Effector memory CD8-positive, alpha-beta T cell (primary cell): ENCODE results near the gene OPTC.
A peak's percentile ranks its signal among the peaks of the same experiment; 100 is the strongest.

ENCODE experiments used
- ATAC-seq: fragments of 150-1000 bp; cut with Tn5 transposase; replicated peaks from 2 replicates; pipeline ENCODE4 v1.10.0; 2021; ENCODE audit warnings: mild to moderate bottlenecking, moderate library complexity
- DNase-seq, 3 experiments: peaks; one replicate each; pipeline ENCODE4 v3.0.0; 2021
- H3K27ac Mint-ChIP-seq, 2 donors: one replicate each; pipeline ENCODE4 v1.8.0; 2022; ENCODE audit warnings: mild to moderate bottlenecking in 2 of 2, mixed read lengths in 2 of 2, moderate library complexity in 2 of 2
- H3K27me3 Mint-ChIP-seq, 2 donors: one replicate each; pipeline ENCODE4 v1.8.0; 2022; ENCODE audit warnings: mixed read lengths in 2 of 2
- H3K36me3 Mint-ChIP-seq: one replicate; pipeline ENCODE4 v1.8.0; 2022; ENCODE audit warnings: mild to moderate bottlenecking, moderate library complexity, mixed read lengths; ENCODE audit not compliant: insufficient read depth
- H3K4me1 Mint-ChIP-seq, 2 donors: one replicate each; pipeline ENCODE4 v1.8.0; 2022; ENCODE audit warnings: low read depth in 2 of 2, mixed read lengths in 2 of 2
- H3K4me3 Mint-ChIP-seq, 2 donors: one replicate each; pipeline ENCODE4 v1.8.0; 2022; ENCODE audit warnings: mild to moderate bottlenecking in 2 of 2, mixed read lengths in 2 of 2, moderate library complexity in 2 of 2
- H3K9me3 Mint-ChIP-seq, 2 donors: one replicate each; pipeline ENCODE4 v1.8.0; 2022; ENCODE audit warnings: mixed read lengths in 2 of 2

The OPTC gene

DNA sequence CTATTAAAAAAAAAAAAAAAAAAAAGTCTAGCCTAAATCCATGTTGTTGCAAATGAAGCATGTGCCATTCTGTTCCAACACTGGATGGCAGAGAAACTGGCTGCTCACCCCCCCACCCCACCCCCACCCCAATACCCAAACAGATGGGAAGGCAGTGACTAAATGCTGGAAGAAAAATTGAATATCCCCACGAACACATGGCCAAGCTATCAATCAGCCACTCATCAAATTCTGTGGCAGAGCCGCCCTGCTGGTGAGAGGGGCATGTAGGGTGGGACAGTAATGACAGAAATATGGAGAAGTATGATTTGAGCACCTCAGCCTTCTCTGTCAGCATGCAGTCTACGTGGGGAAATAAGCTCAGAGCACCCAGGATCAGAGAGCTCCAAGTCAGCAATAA is 34.1 kb downstream of the OPTC start:
- no peak for ATAC-seq
- no peak overlapping the region for H3K27ac Mint-ChIP-seq
- H3K36me3 Mint-ChIP-seq, result no peaks in the 10 kb centered on the region
- no peaks in the 10 kb centered on the region for H3K4me1 Mint-ChIP-seq
- no peak for DNase-seq
- no peaks in the 10 kb centered on the region for H3K9me3 Mint-ChIP-seq
- H3K27me3 Mint-ChIP-seq, result no peaks in the 10 kb centered on the region
- no peak overlapping the region for H3K4me3 Mint-ChIP-seq

DNA sequence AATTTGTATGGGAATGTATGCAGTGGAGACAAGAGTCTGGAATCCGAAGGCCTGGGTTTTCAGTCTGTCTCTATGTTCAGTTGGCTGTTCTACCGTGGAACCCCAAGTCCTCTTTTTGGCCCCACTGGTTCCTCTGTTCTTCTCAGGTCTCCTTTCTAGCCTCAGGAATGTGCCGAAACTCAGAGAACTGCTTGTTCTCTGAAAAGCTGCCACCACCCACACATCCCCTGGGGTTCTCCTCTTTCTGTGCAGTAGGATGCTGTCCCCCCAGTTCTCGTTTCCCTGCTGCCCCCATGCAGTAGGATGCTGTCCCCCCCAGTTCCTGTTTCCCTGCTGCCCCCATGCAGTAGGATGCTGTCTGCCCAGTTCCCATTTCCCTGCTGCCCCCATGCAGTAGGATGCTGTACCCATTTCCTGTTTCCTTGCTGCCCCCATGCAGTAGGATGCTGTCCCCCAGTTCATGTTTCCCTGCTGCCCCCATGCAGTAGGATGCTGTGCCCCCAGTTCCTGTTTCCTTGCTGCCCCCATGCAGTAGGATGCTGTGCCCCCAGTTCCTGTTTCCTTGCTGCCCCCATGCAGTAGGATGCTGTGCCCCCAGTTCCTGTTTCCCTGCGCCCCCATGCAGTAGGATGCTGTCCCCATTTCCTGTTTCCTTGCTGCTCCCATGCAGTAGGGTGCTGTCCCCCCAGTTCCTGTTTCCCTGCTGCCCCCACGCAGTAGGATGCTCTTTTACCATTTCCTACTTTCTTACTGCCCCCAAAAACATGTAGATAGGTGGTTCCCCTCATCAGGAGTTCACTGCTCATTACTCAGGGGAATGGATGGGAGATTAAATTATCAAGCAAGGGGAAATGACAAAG is 35.3 kb downstream of the OPTC start:
- Mint-ChIP-seq H3K4me3 (no peak overlapping the region), H3K4me1 (no peaks in the 10 kb centered on the region), H3K9me3 (no peaks in the 10 kb centered on the region), H3K27ac (no peak overlapping the region), H3K36me3 (no peaks in the 10 kb centered on the region), H3K27me3 (no peaks in the 10 kb centered on the region)
- ATAC-seq (no peak), DNase-seq (no peak)

DNA sequence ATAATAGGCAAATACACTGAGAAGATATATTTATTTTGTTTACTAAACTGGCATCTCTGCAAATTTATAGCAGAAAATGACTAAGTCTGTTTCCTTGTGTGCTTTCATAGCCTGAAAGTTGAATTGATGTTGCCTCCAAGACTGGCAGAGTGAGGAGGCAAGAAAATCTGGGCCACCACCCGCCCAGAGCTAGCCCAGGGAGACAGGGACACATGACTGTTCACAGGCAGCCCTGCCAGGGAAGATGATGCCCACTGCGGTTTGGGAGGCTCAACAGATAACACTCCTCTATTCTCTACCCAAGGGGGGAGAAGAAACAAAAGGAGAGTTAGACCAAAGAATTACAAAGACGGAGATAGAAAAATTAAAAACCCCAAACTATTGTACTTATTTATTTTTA is 37.1 kb downstream of the OPTC start:
- Mint-ChIP-seq H3K4me3 (no peak overlapping the region), H3K27me3 (peaks cover 0 to 7% of the 10 kb centered on the region in 2 donors), H3K4me1 (no peaks in the 10 kb centered on the region)

DNA sequence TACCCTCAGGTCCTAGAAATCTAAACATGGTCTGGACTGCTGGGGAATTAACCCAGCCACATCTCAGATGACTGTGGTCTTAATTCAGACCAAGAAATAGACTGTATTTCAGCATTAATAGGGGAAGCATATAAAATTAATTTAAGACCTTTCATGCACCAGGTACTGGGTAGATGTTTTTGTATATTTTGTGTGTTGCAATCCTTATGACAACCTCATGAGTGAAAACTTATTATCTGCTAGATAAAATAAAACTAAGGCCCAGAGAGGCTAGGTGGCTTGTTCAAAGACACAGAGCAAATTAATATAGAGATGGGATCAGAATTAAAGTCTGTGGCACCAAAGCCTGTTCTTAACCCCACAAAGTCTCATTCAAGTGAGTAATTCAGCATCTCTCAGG is 40.1 kb downstream of the OPTC start:
- DNase-seq, result no peak
- peaks cover 0 to 7% of the 10 kb centered on the region in 2 donors for H3K27me3 Mint-ChIP-seq
- H3K4me3 Mint-ChIP-seq, result no peak overlapping the region
- H3K36me3 Mint-ChIP-seq, result no peaks in the 10 kb centered on the region
- H3K4me1 Mint-ChIP-seq, result peaks cover 8 to 13% of the 10 kb centered on the region in 2 donors
- H3K9me3 Mint-ChIP-seq, result no peaks in the 10 kb centered on the region
- no peak overlapping the region for H3K27ac Mint-ChIP-seq
- ATAC-seq, result no peak

More for the DNA sequence above, 37.1 kb downstream of the OPTC start:
- DNase-seq (no peak), ATAC-seq (no peak)
- H3K36me3 Mint-ChIP-seq, result no peaks in the 10 kb centered on the region
- no peaks in the 10 kb centered on the region for H3K9me3 Mint-ChIP-seq
- no peak overlapping the region for H3K27ac Mint-ChIP-seq

DNA sequence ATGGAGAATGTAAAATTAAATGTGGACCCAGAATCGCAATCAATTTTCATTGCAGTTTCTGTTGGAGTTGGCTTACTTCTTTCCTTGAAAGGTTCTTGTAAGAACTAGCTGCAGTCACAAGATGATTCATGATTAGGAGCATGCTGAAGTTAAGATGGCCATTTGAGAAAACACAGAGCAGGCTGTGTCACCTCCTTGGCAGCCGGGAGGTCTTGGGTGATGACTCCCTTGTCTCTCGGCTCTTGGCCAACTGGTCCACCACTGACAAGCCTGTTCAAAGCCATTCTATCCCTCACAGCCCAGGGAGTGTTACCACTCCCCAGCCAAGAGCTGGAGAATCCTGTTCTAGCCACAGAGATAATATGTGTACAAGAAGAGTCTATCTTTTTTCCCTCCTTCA is 40.6 kb downstream of the OPTC start:
- no peaks in the 10 kb centered on the region for H3K9me3 Mint-ChIP-seq
- ATAC-seq, result no peak

DNA sequence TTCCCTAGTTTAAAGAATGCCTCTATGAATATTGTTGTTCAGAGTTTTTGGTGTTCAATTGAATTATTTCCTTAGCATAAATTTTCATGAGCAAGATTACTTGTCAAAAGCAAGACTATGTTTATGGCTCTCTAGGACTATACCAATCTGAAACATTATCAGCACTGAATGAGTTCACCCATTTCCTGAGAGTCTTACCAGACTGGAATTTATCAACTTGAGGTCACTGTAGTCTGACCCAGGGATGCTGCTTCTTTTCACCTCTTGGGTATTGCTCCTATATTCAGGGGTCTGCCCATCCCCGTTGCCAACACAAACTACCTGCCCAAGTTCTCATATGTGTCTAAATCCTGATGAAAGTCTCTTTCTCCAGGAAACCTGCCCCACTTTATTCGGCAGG is 42.6 kb downstream of the OPTC start:
- Mint-ChIP-seq H3K4me3 (no peak overlapping the region), H3K36me3 (no peaks in the 10 kb centered on the region), H3K4me1 (peaks cover 8 to 13% of the 10 kb centered on the region in 2 donors), H3K27me3 (peaks cover 0 to 7% of the 10 kb centered on the region in 2 donors), H3K27ac (peak overlapping the region in 1 of 2 donors; percentile 73), H3K9me3 (no peaks in the 10 kb centered on the region)
- DNase-seq (no peak), ATAC-seq (no peak)

More for the DNA sequence above, 40.6 kb downstream of the OPTC start:
- no peaks in the 10 kb centered on the region for H3K36me3 Mint-ChIP-seq
- H3K4me1 Mint-ChIP-seq, result peaks cover 8 to 13% of the 10 kb centered on the region in 2 donors
- no peak overlapping the region for H3K27ac Mint-ChIP-seq
- H3K4me3 Mint-ChIP-seq, result no peak overlapping the region
- H3K27me3 Mint-ChIP-seq, result peaks cover 0 to 7% of the 10 kb centered on the region in 2 donors
- DNase-seq, result no peak

DNA sequence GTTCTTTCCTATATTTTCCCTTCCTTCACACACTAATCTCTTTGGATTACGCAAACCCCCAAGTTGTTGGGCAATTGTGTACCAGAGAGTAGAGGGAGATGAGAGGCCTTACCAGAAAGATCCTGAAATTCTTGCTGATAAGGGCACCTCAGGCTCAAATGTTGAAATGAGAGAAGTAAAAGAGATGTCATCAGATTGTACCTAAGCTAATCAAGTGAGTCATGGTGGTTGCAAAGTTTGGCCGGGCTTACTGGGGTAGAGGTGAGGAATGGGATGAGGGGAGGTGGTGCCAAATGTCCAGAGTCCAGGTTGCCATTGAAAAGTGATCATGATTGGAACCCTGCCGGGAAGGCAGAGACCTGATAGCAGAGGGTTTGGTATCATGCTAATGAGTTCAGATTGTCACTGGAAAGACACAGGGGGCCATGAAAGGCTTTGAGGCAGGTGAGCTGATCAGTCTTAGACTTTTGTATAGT is 43.1 kb downstream of the OPTC start:
- H3K27me3 Mint-ChIP-seq, result peaks cover 0 to 7% of the 10 kb centered on the region in 2 donors
- ATAC-seq (no peak), DNase-seq (no peak)
- no peaks in the 10 kb centered on the region for H3K9me3 Mint-ChIP-seq
- no peaks in the 10 kb centered on the region for H3K36me3 Mint-ChIP-seq
- peak overlapping the region; percentile 59 to 73 for H3K27ac Mint-ChIP-seq
- no peak overlapping the region for H3K4me3 Mint-ChIP-seq
- H3K4me1 Mint-ChIP-seq, result peaks cover 8 to 13% of the 10 kb centered on the region in 2 donors

DNA sequence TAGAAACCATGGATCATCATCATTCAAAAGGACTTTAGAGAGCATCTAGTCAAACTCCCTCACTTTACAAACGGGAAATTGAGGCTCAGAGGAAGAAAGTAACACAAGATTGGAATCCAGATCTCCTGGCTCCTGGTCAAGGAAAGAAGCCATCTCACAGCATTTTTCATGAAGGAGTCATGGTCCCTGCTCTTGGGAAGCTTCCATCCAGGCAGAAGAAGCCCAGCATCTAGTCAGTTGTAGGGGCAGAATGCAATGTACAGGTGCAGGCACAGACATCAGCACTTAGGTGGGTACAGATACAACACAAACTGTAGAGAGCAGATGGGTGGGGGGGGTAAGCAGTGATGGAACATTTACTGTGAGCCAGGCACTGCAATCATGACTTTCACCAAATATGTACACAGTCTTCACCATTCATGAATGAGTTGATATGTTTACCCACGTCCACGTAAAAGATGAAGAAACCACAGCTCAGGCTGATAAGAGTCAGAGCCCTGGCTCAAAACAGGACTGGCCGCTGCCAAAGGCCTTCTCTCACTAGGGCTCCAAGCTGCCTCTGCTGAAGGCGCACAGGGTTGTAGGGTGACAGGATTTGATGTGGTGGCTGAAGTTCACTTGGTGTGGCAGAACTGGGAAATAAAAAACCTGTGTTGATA is 44.0 kb downstream of the OPTC start:
- peak; percentile 94 for ATAC-seq

DNA sequence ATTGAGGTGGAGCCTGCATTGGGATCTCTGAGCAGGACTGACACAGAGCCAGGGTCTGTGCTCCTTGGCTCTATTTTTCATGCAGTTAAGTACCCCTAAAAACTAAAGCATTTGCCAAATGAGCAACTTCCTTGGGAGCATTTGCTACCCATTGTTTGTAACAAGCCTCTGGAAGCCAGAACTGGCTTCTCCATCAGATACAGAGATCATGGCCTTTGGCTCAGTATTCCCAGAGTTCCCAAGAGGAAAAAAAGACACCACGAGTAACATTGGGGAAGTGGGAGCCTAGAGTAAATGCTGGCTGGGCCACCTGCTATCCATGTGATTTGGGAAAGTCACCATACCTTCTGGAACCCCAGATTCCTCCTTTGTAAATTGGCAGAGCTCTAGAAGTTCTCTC is 44.8 kb downstream of the OPTC start:
- peak overlapping the region; percentile 35 to 59 for H3K27ac Mint-ChIP-seq
- no peaks in the 10 kb centered on the region for H3K36me3 Mint-ChIP-seq
- H3K4me3 Mint-ChIP-seq, result peak overlapping the region in 1 of 2 donors; percentile 29
- H3K4me1 Mint-ChIP-seq, result peaks cover 8 to 13% of the 10 kb centered on the region in 2 donors
- DNase-seq (no peak), ATAC-seq (no peak)
- H3K27me3 Mint-ChIP-seq, result peaks cover 0 to 7% of the 10 kb centered on the region in 2 donors
- no peaks in the 10 kb centered on the region for H3K9me3 Mint-ChIP-seq

More for the DNA sequence above, 44.0 kb downstream of the OPTC start:
- DNase-seq, result peak; percentile 27 to 32 (median 28)
- H3K36me3 Mint-ChIP-seq, result no peaks in the 10 kb centered on the region
- H3K27me3 Mint-ChIP-seq, result peaks cover 0 to 7% of the 10 kb centered on the region in 2 donors
- H3K9me3 Mint-ChIP-seq, result no peaks in the 10 kb centered on the region
- H3K27ac Mint-ChIP-seq, result peak overlapping the region; percentile 59 to 73
- H3K4me3 Mint-ChIP-seq, result peak overlapping the region in 1 of 2 donors; percentile 29
- H3K4me1 Mint-ChIP-seq, result peaks cover 8 to 13% of the 10 kb centered on the region in 2 donors

DNA sequence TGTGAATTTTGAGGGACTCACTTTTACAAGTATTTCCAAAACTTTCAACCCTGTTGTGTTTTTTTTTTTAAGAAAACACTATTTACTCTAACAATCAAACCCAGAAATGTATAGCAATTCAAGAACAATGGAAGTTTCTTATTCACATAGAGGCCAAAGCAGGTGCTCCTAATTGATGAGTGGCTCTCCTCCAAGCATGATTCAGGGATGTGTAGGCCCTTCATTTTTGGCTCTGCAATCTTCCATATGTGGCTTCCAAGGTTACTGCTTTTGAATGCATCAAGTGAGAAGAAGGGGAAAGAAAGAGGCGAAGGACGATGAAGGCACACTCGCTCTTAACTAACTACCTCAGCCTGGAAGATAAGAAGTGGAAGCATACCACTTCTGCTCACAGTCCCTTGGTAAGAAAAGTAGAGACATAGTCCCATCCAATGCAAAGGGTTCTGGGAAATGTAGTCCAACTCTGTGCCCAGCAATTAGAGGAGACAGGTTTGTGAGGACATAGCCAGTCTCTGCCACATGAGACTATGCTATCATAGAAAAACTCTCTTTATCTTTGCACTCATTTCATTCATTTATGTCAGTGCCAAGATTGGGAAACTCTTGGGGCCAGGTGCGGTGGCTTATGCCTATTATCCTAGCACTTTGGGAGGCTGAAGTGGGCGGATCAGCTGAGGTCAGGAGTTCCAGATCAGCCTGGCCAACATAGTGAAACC is 46.0 kb downstream of the OPTC start:
- ATAC-seq, result no peak
- H3K36me3 Mint-ChIP-seq, result no peaks in the 10 kb centered on the region
- H3K4me3 Mint-ChIP-seq, result no peak overlapping the region
- H3K27me3 Mint-ChIP-seq, result no peaks in the 10 kb centered on the region
- no peaks in the 10 kb centered on the region for H3K9me3 Mint-ChIP-seq
- H3K27ac Mint-ChIP-seq, result peak overlapping the region in 1 of 2 donors; percentile 63
- no peak for DNase-seq
- H3K4me1 Mint-ChIP-seq, result peaks cover 8 to 13% of the 10 kb centered on the region in 2 donors

DNA sequence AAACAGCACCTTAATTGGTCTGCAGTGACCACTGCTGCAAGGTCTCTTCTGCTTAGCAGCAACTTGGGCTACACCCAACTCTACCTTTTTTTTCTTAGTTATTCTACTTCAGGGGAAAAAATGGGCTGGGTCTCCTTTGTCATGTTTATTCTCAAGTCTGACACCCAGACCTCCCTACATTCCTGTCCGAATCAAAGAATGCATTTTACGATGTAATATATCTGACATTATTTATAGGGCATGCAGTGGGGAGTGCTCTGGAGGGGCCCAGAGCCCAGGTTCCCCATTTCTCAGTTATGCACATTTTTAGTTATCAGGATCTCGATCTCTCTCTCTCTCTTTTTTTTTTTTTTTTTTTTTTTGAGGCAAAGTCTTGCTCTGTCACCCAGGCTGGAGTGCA is 50.5 kb downstream of the OPTC start:
- H3K36me3 Mint-ChIP-seq, result no peaks in the 10 kb centered on the region
- peaks cover 5 to 13% of the 10 kb centered on the region in 2 donors for H3K27me3 Mint-ChIP-seq
- H3K4me1 Mint-ChIP-seq, result peaks cover 0 to 5% of the 10 kb centered on the region in 2 donors
- no peak for ATAC-seq
- no peak overlapping the region for H3K4me3 Mint-ChIP-seq
- H3K9me3 Mint-ChIP-seq, result no peaks in the 10 kb centered on the region
- H3K27ac Mint-ChIP-seq, result peak overlapping the region in 1 of 2 donors; percentile 8
- DNase-seq, result no peak

DNA sequence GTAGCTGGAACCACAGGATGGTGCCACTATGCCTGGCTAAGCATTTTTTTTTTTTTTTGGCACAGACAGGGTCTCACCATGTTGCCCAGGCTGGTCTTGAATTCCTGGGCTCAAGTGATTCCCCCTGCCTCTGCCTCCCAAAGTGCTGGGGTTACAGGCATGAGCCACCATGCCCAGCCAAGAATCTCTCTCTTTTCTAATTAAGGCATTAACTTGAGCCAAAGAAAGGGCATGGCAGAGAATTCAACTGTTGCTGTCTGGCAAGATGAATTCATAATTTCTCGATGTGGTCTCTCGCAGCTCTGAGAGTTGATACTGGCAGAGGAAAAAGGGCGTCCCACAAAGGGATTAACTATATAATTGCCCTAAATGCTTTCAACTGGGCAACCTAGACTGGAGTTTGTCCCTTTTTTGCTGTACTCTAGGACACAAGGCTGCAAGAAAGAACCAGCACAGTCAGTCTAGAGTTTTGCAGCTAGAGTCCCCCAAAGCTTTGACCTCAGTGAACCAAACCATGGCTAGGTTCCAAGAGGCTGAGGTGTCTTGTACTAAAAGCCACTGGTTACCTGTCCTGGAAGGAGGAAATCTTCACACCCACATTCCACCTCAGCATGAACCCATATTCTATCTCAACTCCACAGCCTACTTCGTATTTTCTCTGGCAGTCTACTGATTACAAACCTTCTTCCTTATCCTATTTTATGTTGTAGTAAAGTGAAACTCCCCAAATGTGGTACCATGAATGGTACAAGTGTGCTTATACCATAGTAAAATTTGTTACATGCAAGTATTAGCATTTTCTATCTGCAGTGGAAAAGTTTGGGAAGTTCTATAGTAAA is 51.2 kb downstream of the OPTC start:
- Mint-ChIP-seq H3K27ac (peak overlapping the region in 1 of 2 donors; percentile 8), H3K4me3 (no peak overlapping the region), H3K9me3 (no peaks in the 10 kb centered on the region), H3K27me3 (peaks cover 5 to 13% of the 10 kb centered on the region in 2 donors), H3K4me1 (peaks cover 0 to 5% of the 10 kb centered on the region in 2 donors), H3K36me3 (no peaks in the 10 kb centered on the region)
- no peak for ATAC-seq
- DNase-seq, result no peak
